Neural progenitor cell (in vitro differentiated cells): Measurements from ENCODE around the gene TBC1D20. TPM values are rescaled to one million over a fixed set of nuclear protein-coding genes. Genes with fewer than 3 reads are reported as not detected.
A peak's percentile ranks its signal among the peaks of the same experiment; 100 is the strongest.

Experiments used
- DNase-seq: peaks from one replicate; pipeline ENCODE4 v3.0.0-alpha.2; 2016; ENCODE audit warnings: low spot score
- H2AFZ ChIP-seq: fragments of 200-600 bp; sonication (generic); replicated peaks from 2 replicates; pipeline ENCODE4 v1.6.1; 2016; ENCODE audit warnings: antibody characterized with exemption
- H3F3A ChIP-seq: fragments of 200-600 bp; sonication (generic); 2 replicates; pipeline ENCODE4 v1.6.1; 2016; ENCODE audit warnings: antibody characterized with exemption, low read depth
- H3K27ac ChIP-seq: fragments of 200-600 bp; sonication (generic); 2 replicates; pipeline ENCODE4 v1.5.1; 2016; ENCODE audit warnings: mild to moderate bottlenecking
- H3K27me3 ChIP-seq: fragments of 200-600 bp; sonication (generic); 2 replicates; pipeline ENCODE4 v1.6.1; 2016; ENCODE audit warnings: mild to moderate bottlenecking, moderate library complexity
- H3K36me3 ChIP-seq: fragments of 200-600 bp; sonication (generic); 2 replicates; pipeline ENCODE4 v1.5.1; 2016
- H3K4me1 ChIP-seq: fragments of 200-600 bp; sonication (generic); 2 replicates; pipeline ENCODE4 v1.6.1; 2016; ENCODE audit warnings: mixed run types
- H3K4me2 ChIP-seq: fragments of 200-600 bp; sonication (generic); 2 replicates; pipeline ENCODE4 v1.6.1; 2016
- H3K4me3 ChIP-seq: fragments of 200-600 bp; sonication (generic); 2 replicates; pipeline ENCODE4 v1.5.1; 2016
- H3K79me2 ChIP-seq: fragments of 200-600 bp; sonication (generic); 2 replicates; pipeline ENCODE4 v1.6.1; 2016; ENCODE audit warnings: low read depth
- H3K9ac ChIP-seq: fragments of 200-600 bp; sonication (generic); 2 replicates; pipeline ENCODE4 v1.6.1; 2016
- H3K9me3 ChIP-seq: fragments of 200-600 bp; sonication (generic); 2 replicates; pipeline ENCODE4 v1.5.1; 2016; ENCODE audit warnings: low read depth
- H4K20me1 ChIP-seq: fragments of 200-600 bp; sonication (generic); 2 replicates; pipeline ENCODE4 v1.6.1; 2016; ENCODE audit warnings: low read depth
- H3K27ac Mint-ChIP-seq: 3 replicates; pipeline ENCODE4 v1.8.0; 2021; ENCODE audit warnings: mixed read lengths
- H3K27me3 Mint-ChIP-seq: 2 replicates; pipeline ENCODE4 v1.8.0; 2022; ENCODE audit warnings: low read depth, mild to moderate bottlenecking, inconsistent platforms, moderate library complexity, mixed read lengths; ENCODE audit not compliant: insufficient read depth
- H3K36me3 Mint-ChIP-seq: 3 replicates; pipeline ENCODE4 v1.8.0; 2021; ENCODE audit warnings: mixed read lengths
- H3K4me1 Mint-ChIP-seq: 3 replicates; pipeline ENCODE4 v1.8.0; 2021; ENCODE audit warnings: mixed read lengths
- H3K4me3 Mint-ChIP-seq: 3 replicates; pipeline ENCODE4 v1.8.0; 2021; ENCODE audit warnings: mild to moderate bottlenecking, moderate library complexity, mixed read lengths
- H3K9me3 Mint-ChIP-seq: 3 replicates; pipeline ENCODE4 v1.8.0; 2020; ENCODE audit warnings: mixed read lengths
- EZH2 ChIP-seq: fragments of 200-600 bp; sonication (generic); IDR thresholded peaks from 2 replicates; pipeline ENCODE4 v1.6.1; 2017; ENCODE audit warnings: antibody characterized with exemption, mild to moderate bottlenecking, moderate library complexity
- EZH2phosphoT487 ChIP-seq: fragments of 200-600 bp; sonication (generic); IDR thresholded peaks from 2 replicates; pipeline ENCODE4 v1.6.1; 2017; ENCODE audit warnings: antibody characterized with exemption
- total RNA-seq: library from RNA; depleted of rRNA; stranded (reverse); fragments of >200 nt; gene quantifications from 2 replicates; pipeline ENCODE4 v1.2.3, GENCODE V29; 2015; ENCODE audit warnings: low replicate concordance
- TF ChIP-seq, protein P1 (sequence below): fragments of 200-600 bp; sonication (generic); IDR thresholded peaks from 2 replicates; pipeline ENCODE4 v1.5.1; 2017; ENCODE audit warnings: antibody characterized with exemption, mild to moderate bottlenecking

Gene TBC1D20
- total RNA-seq, 1 donor from 2014 or later = 23.2 TPM

- H3K9me3 Mint-ChIP-seq = no peaks in the 10 kb centered on the region
- Histone ChIP-seq H3K79me2 (no peaks in the 10 kb centered on the region), H3K9ac (no peak overlapping the region), H3F3A (no peaks in the 10 kb centered on the region), H3K4me1 (no peaks in the 10 kb centered on the region), H2AFZ (no peak overlapping the region), H3K9me3 (no peaks in the 10 kb centered on the region), H3K4me2 (no peak overlapping the region), H3K36me3 (no peaks in the 10 kb centered on the region), H4K20me1 (no peaks in the 10 kb centered on the region), H3K27ac (no peak overlapping the region), H3K4me3 (no peak overlapping the region), H3K27me3 (no peaks in the 10 kb centered on the region)
- H3K36me3 Mint-ChIP-seq = peaks cover 24% of the 10 kb centered on the region
- TF ChIP-seq, protein P1, sequence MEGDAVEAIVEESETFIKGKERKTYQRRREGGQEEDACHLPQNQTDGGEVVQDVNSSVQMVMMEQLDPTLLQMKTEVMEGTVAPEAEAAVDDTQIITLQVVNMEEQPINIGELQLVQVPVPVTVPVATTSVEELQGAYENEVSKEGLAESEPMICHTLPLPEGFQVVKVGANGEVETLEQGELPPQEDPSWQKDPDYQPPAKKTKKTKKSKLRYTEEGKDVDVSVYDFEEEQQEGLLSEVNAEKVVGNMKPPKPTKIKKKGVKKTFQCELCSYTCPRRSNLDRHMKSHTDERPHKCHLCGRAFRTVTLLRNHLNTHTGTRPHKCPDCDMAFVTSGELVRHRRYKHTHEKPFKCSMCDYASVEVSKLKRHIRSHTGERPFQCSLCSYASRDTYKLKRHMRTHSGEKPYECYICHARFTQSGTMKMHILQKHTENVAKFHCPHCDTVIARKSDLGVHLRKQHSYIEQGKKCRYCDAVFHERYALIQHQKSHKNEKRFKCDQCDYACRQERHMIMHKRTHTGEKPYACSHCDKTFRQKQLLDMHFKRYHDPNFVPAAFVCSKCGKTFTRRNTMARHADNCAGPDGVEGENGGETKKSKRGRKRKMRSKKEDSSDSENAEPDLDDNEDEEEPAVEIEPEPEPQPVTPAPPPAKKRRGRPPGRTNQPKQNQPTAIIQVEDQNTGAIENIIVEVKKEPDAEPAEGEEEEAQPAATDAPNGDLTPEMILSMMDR = no peak
- no peak for TF ChIP-seq EZH2
- no peak for TF ChIP-seq EZH2phosphoT487
- H3K27ac Mint-ChIP-seq = peak overlapping the region; percentile 1
- H3K4me3 Mint-ChIP-seq = no peak overlapping the region
- H3K4me1 Mint-ChIP-seq = no peaks in the 10 kb centered on the region
- peaks cover 2% of the 10 kb centered on the region for H3K27me3 Mint-ChIP-seq
- DNase-seq = no peak
Observed at GRCh38 chr20:421685-422250, 40.6 kb downstream of the TBC1D20 start.

- H3K79me2 ChIP-seq = no peaks in the 10 kb centered on the region
- Mint-ChIP-seq H3K4me3 (no peak overlapping the region), H3K9me3 (no peaks in the 10 kb centered on the region), H3K27me3 (peaks cover 2% of the 10 kb centered on the region), H3K4me1 (no peaks in the 10 kb centered on the region), H3K27ac (peak overlapping the region; percentile 1), H3K36me3 (peaks cover 26% of the 10 kb centered on the region)
- TF ChIP-seq, protein P1 = no peak
- TF ChIP-seq EZH2 (no peak), EZH2phosphoT487 (no peak)
- peaks cover 6% of the 10 kb centered on the region for H4K20me1 ChIP-seq
- no peaks in the 10 kb centered on the region for H3K27me3 ChIP-seq
- H3K9ac ChIP-seq = no peak overlapping the region
- DNase-seq = no peak
- no peaks in the 10 kb centered on the region for H3K4me1 ChIP-seq
- H3K27ac ChIP-seq = no peak overlapping the region
- H3K4me2 ChIP-seq = no peak overlapping the region
- H3K36me3 ChIP-seq = no peaks in the 10 kb centered on the region
- no peaks in the 10 kb centered on the region for H3K9me3 ChIP-seq
- H2AFZ ChIP-seq = no peak overlapping the region
- no peak overlapping the region for H3K4me3 ChIP-seq
- H3F3A ChIP-seq = no peaks in the 10 kb centered on the region
Observed at GRCh38 chr20:420721-421574, 41.4 kb downstream of the TBC1D20 start.

- H3K36me3 Mint-ChIP-seq = peaks cover 26% of the 10 kb centered on the region
- no peak for DNase-seq
- Histone ChIP-seq H3K79me2 (no peaks in the 10 kb centered on the region), H3K9ac (no peak overlapping the region), H3K36me3 (no peaks in the 10 kb centered on the region), H3K4me3 (no peak overlapping the region), H3F3A (no peaks in the 10 kb centered on the region), H3K27ac (no peak overlapping the region), H3K4me1 (no peaks in the 10 kb centered on the region), H3K9me3 (no peaks in the 10 kb centered on the region), H3K4me2 (no peak overlapping the region), H2AFZ (no peak overlapping the region), H4K20me1 (peaks cover 6% of the 10 kb centered on the region), H3K27me3 (no peaks in the 10 kb centered on the region)
- H3K4me3 Mint-ChIP-seq = no peak overlapping the region
- H3K4me1 Mint-ChIP-seq = no peaks in the 10 kb centered on the region
- TF ChIP-seq, protein P1 = no peak
- TF ChIP-seq EZH2 (no peak), EZH2phosphoT487 (no peak)
- H3K27ac Mint-ChIP-seq = no peak overlapping the region
- peaks cover 2% of the 10 kb centered on the region for H3K27me3 Mint-ChIP-seq
- no peaks in the 10 kb centered on the region for H3K9me3 Mint-ChIP-seq
Observed at GRCh38 chr20:420166-420620, 42.1 kb downstream of the TBC1D20 start.
